CD4-positive, alpha-beta T cell treated with Interleukin-17A for 1 hour (primary cell): ENCODE measurements around the gene SLC39A3.
"Not testable (repeated sequence)": the region's sequence is repeated elsewhere in the genome, so short reads cannot be mapped to it uniquely, and the experiment has no call there.

Source experiments
- DNase-seq: peaks from one replicate; pipeline ENCODE4 v3.0.0-alpha.2; 2020

SLC39A3 gene

GRCh38 chr19:2721570-2722540 is 18.0 kb downstream of the SLC39A3 start:
- DNase-seq = no peak

DNA sequence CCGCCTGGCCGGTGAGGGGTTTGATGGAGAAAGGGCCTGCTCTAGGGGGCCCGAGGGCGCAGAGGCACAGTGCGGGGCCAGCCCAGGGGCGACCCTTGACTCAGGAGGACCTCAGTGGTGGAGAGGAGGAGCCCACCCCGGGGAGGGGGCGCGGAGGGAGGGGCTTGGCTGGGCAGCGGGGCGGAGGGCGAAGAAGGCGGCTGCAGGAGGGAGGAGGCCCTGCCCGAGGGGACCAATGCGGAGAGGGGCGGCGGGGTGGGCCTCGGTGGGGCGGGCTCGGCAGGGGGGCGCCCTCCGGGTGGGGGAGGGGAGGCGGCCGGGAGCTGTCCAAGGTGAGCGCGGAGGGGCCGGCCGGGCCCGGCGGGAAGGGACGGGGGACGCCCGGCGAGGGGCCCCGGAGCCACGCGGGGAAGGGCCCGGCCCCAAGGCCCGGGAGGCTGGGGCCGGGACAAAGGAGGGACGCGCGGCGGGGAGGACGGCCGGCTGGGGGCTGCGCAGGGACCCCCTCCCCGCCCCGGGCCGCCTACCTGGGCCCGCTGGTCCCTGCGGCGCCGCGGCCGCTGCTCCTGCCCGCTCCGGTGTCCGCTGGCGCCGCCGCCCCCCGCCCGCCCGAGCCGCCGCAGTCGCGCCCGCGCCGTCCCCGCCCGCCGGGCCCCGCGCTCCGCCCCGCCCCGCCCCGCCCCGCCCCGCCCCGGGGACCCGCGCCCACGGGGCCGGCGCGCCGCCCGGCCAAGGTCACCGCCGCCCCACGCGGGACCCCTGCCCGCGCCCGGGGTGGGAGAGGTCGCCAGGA is 18.8 kb downstream of the SLC39A3 start, which contains the start of gene DIRAS1:
Gene DIRAS1, minus strand, starts transcription at position 596 of the 793 bp plus-strand sequence. CDS start 3,566 bp downstream, outside the sequence.
- no peak for DNase-seq

GRCh38 chr19:2719920-2720776 is 19.7 kb downstream of the SLC39A3 start:
- DNase-seq = no peak

DNA sequence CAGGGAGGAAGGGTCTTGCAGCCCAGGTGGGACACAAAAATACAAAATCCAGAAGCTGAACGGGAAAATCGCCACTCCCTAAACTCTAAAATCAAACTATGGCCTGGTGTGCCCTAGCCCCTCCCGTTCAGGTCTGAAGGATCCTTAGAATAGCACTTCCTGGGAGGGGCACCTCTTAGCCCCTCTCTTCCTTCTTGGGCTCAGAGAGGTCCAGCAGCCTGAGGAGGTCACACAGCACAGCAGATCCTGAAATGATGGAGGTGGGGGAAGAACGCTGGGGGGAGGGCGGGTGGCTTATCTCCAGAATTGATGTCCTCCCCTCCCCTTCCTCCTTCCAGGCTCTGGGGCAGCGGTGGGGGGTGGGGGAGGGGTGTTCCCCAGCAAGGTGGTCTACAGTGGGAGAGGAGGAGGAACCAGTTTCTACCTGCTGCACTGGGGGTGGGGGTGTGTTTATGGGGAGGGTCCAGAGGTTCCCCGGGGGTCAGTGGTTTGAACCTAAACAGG is 20.5 kb downstream of the SLC39A3 start:
- DNase-seq = no peak

GRCh38 chr19:2717638-2718541 is 21.9 kb downstream of the SLC39A3 start:
- DNase-seq = no peak

DNA sequence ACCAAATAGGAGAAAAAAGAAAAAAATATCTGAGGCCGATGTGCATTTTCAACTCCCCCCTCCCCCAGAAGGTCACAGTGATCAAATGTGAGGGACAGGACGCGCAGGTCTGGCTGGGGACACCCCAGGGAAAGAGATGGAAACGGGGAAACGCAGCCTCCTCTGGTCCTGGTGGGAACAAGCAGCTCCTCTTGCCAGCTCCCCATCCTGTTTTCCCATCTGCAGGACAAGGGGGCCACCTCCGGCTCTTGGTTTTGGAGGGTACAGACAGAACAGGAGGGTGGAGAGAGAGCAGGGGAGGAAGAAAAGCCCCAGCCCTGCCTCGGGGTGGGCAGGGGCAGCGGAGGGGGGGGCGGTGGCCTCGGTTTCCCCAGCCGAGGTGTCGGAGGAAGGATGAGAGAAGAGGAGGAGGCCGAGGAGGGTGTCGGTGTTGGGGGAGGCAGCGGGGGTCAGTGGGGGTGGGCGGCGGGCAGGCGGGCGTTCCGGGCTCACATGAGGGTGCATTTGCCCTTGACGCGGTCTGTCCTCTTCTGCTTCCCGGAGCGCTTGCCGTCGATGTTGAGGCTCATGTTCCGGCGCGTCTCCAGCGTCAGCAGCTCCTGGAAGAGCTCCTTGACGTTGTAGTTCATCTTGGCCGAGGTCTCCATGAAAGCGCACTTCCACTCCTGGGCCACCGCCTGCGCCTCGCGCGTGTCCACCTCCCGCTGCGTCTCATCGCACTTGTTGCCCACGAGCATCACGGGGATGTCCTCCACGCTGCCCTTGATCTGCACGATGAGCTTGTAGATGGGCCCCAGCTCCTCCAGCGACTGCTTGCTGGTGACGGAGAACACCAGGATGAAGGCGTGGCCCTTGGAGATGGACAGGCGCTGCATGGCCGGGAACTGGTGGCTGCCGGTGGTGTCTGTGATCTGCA is 22.8 kb downstream of the SLC39A3 start:
- DNase-seq = no peak

GRCh38 chr19:2716275-2716650 is 23.6 kb downstream of the SLC39A3 start:
- no peak for DNase-seq

GRCh38 chr19:2715470-2716274 is 24.1 kb downstream of the SLC39A3 start:
- no peak for DNase-seq

DNA sequence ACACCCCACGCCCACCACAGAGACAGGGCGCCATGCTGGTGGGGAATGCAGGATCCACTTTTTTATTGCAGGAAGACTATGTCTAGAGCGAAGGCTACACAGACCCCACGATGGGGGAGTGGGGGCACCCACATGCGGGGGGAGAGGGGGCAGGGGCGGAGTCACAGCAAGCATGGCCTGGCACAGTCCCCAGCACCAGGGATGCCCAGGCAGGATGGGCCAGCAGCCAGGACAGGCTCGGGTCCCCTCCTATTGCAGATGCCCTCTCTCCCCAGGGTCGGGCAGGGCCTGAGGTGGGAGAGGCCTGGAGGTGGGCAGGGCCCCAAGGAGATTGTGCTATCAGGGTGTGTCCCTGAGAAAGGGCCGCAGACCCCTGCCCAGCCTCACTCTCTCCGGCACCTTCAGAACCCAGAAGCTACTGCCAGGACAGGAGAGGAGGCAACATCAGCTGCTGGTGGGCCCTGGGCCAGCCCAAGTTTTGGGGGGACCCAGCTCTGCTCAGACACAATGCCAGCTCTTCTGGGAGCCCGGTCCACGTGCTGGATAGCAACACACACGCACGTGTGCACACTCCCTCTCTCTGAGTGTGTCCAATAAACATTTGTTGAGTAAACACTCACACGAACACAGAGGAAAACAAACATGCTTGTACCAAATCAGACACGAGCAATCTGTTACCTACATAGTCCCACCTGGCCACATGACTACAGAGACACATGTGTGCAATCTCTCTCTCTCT is 25.1 kb downstream of the SLC39A3 start:
- DNase-seq = no peak

- not testable (repeated sequence) for DNase-seq
Measured at GRCh38 chr19:2714102-2714501, 25.7 kb downstream of the SLC39A3 start.

GRCh38 chr19:2713170-2713569 is 26.6 kb downstream of the SLC39A3 start:
- not testable (repeated sequence) for DNase-seq

DNA sequence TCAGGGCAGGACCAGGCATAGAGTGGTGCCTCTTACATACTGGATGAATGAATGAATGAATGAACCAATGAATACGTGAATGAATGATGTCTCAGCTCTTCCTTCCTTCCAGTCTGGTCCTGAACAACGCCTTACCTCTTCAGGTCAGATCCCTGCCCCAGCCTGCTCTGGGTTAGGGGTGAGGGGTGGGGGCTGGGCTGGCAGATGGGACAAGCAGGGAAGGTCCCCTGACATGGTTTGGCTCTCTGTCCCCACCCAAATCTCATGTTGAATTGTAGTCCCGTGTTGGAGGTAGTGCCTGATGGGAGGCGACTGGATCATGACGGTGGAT is 28.0 kb downstream of the SLC39A3 start:
- DNase-seq = no peak

- no peak for DNase-seq
Measured at GRCh38 chr19:2711172-2711874, 28.5 kb downstream of the SLC39A3 start.

GRCh38 chr19:2706251-2706650 is 33.6 kb downstream of the SLC39A3 start:
- DNase-seq = no peak

DNA sequence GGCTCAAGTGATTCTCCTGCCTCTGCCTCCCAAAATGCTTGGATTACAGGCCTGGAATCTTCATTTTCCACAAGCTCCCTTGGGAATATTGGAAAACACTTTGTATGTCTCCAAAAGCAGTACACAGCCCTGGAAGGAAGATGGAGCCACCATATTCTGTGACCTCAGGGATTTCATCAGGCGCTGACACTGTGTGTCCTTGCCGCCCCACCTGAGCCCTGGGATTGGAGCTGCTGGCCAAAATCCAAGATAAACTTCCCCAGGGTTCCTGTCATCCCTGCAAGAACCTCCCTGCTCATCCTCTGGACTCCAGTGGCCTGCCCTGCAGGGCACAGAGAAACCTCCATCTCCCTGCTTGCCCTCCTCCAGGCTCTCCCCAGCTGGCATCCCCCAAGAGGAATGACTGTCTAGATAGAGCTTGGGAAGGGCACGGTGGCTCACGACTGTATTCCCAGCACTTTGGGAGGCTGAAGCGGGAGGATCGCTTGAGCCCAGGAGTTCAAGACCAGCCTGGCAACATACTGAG is 36.1 kb downstream of the SLC39A3 start:
- no peak for DNase-seq

DNA sequence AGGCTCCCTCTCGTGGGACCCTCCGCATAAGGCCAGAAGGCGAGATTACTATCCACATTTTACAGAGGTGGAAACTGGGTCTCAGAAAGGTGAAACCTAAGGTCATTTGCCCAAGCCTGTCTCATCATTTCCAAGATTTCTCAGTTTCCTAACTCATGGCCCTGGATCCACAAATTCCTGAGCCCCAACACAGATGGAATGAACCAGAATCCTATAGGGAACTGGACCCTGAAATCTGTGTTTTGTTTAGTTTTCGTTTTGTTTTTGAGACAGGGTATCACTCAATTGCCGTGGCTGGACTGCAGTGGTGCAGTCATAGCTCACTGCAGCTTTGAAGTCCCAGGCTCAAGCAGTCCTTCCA is 36.8 kb downstream of the SLC39A3 start:
- DNase-seq = no peak

DNA sequence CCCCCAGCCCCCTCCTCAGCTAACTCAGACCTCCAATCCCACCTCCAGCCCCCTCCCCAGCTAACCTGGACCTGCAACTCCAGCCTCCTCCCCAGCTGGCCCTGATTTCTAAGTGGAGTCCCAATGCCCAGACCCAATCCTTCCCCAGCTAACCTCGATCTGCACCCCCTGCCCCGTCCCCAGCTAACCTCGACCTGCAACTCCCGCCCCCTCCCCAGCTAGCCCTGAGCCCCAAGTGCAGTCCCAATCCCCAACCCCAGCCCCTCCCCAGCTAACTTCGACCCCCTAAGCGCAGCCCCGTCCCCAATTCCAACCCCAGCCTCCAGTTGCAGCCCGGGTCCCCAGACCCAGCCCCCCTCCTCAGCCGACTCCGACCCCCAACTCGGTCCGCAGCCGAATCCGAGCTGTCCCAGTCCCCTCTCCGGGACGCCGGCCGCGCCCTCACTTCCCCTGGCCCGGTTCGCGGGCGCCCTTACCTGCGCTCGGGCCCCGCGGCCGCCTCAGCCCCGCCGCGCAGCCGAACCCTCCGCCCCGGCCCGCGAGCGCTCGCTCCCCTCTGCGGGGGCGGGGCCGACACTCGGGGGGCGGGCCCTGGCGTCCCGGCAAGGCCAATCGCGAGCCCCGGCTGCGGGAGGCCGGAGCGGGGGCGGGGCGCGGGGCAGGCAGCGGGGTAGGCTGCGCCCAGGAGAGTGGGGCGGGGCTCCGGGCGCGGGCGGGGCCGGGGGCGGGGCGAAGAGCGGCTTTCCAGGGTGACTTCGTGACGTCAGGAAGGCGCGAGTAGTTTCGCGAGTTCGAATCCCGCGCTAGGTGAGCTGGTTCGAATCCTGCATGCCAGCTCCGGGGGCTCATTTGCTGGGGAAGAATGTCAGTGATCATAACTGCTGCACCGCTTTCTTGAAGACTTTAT is 37.4 kb downstream of the SLC39A3 start, which contains the start of gene GNG7:
Gene GNG7, minus strand, starts transcription at position 525 of the 907 bp plus-strand sequence. CDS start 182,006 bp downstream, outside the sequence.
- DNase-seq = peak; percentile 94
